Eye (tissue), 1 donor: ENCODE data around the gene IL34.

Experiments used
- DNase-seq: peaks from one replicate; pipeline ENCODE4 v3.0.0-alpha.2; 2015

Gene IL34

DNA sequence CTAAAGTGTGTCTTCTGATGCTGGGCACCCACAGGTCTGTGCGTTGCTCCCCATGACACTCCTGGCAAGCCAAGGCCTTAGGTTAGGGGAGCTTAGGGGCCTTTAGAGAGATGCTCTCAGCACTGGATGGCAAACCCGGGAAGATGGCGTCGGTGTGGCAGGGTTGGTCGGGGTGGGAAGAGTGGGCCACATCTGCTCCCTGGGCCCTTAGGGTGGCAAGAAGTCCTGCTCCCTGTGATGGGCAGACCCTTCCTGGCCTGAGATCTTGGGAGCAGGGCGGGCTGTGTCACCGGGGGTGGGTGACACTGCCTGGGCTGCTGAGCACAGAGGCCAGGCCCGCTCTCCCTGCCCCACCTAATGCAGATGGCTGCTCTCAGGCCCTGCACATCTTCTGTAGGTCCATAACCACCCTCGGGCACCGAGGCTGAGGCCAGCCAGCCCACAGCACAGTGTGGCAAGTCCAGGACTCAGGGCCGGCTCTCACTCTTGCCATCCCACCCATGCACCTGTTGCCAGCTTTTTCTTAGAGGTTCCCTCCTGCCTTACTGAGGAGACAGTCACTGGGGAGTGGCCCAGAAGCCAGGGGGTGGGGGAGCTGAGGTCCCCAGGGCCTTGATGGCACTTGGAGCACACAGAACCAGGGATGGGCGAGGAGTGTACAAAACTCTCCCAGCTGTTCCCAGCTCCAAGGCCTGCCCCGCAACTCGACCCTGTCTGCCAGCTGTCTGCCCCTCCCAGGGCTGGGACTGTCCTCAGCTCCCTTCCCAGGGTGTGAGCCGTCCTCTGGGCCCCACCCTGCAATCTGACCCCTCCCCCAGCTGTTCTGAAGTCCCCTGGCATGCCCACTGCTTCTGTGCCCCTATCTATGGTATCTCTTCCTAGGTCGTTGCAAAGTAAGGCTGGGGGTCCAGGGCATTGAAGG, 43.9 kb downstream of the IL34 start:
- no peak for DNase-seq

DNA sequence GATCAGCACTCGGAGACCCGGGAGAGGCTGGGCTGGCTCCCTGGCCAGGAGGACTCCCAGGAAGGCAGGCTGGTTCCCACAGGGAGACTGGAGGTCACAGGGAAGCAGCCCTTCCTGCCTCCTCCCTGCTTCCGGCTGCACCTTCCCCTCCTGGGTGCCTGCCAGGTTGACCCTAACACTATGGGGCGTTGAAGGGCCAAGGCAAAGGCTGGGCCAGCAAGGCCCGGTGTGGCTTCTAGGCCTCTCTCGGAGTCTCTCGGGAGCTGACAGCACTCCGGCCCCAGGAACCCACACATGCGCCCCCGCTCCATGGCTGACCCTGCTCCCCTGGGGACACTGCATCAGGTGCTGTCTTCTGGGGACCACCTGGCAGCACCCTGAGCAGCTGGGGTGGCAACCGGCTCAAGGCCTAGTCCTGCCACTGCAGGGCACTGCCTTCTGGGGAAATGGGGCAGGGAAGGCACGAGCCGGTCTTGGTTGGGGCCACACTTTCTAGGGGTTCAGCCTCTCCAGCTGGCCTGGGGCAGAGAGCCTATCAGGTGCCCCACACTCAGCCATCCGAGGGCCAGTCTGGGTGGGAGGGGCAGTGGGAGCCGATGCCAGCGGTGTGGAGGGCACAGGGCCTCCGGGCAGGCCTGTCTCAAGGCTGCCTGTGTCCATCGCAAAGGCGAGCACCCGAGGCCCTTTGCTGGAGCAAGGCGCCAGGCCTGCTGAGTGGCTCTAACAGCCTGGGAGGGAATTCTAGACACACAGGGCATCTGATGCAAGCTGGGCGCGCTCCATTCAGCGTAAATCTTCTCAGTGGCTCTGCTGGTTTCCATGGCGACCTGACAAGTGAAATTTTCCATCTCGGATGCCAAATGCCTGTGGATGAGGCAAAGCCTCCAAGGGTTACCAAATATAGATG, 45.1 kb downstream of the IL34 start:
- DNase-seq = peak; percentile 87

DNA sequence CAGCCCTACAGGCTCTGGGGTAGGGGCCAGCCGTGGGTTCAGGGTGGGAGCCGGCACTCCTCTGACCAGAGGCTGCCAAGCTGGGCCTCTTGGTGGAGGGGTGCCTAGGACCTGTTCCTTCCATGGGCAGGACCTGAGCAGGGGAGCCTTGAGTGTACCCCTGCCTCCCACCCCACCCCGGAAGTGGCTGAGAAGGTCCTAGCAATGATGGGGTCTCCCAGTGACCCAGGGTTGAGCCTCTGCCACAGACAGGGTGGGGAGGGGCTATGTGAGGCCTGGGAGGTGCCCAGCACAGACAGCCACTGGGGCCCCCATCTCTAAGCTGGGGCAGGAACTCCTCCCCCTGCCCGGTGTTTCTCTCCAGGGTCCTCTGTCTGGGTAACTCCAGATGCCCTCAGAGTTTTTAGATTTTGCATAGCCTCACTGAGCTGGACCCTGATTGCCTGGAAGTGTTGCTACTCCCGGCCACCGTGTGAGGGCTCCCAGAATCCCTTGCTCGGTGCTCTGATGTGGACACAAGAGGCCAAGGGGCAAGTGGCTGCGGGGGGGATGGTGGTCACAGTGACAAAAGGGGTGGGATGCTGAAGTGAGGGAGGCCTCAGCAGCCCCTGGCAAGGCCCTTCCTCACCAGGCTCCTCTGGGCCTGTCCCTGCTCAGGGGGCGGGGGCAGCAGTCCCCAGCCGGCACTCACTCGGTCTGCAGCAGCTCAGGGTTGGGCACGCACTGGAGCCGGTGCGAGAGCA, 45.9 kb downstream of the IL34 start:
- DNase-seq = no peak

DNA sequence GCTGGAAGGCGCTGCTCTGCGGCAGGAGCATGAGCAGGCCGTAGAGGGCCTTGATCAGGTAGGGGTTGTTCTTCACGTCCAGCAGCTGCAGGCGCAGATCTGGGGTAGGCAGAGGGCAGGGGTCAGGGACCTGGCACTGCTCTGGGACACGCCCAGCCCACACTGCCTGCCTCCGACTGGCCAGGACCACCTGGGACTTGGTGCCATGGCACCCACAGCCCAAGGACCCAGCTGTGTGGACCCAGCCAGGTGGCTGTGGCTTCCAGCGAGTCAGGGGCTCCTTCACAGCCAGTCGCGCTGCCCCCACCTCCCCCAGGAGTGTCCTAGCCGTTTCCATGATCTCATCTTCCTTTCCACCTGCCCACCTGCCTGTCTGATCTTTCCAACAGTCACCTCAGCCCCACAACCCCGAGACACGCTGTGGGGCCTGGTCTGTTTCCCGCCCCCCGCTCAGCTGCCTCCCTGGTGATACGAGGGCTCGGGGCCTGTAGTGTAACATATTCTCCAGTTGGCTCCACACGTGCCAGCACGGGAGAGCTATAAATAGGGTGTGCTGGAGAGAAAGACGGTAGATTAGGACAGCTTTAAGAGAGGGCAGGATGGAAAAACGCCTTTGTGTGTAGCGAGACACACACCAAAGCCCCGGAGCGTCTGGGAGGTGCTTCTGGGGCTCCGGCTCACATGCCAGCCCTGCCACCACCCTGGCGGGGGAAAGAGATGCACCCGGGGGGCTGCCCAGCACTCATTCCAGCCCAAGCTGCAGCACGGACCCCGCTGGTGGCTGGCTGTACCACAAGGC, 46.7 kb downstream of the IL34 start:
- no peak for DNase-seq

DNA sequence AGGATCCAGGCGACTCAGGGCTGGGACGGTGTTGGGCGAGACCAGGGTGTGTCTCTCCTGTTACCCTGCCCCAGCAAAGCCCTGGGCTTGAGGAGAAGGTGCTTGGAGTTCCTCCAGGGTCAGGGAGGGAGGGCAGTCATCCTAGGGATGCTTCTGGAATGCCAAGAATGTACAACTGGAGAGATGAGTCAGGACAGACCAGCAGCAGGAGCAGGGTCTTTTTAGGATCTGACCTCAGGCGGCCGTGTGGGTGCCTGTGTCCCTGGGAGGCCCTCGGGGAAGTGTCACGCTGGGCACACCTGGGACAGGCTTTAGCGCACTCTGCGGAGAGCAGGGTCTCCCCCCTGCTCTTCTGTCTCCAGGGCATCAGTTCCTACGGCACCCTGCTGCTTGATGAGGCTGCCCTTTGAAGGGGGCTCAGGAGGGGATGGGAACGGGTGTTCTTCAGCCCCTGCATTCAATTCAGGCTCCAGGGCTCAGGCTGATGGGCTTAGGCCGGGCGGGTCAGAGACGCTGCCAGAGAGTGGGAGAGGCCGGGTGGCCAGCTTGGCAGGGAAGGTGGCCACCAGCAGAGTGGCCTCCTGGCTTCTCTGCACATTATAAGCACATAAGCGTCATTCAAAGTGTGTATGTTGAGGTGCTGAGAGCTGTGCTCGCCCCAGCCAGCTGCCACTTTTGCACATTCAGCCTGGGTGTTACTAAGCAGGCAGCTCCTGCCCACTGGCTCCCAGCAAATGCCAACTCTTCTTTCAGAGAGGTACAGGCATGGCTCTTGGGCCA, 47.9 kb downstream of the IL34 start:
- DNase-seq = no peak

DNA sequence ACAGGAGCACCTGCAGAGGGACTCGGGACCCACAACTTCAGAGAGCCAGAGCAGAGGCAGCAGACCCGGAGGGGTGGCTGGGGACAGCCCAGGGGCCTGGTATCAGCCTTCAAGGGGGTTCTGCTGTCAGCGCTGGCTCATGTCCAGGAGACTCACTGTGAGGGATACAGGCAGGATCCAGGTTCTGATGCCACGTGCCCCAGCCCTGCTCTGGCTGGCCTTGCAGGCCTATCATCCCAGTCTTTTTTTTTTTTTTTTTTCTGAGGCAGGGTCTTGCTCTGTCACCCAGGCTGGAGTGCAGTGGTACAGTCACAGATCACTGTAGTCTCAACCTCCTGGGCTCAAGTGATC, 48.5 kb downstream of the IL34 start:
- DNase-seq = no peak

DNA sequence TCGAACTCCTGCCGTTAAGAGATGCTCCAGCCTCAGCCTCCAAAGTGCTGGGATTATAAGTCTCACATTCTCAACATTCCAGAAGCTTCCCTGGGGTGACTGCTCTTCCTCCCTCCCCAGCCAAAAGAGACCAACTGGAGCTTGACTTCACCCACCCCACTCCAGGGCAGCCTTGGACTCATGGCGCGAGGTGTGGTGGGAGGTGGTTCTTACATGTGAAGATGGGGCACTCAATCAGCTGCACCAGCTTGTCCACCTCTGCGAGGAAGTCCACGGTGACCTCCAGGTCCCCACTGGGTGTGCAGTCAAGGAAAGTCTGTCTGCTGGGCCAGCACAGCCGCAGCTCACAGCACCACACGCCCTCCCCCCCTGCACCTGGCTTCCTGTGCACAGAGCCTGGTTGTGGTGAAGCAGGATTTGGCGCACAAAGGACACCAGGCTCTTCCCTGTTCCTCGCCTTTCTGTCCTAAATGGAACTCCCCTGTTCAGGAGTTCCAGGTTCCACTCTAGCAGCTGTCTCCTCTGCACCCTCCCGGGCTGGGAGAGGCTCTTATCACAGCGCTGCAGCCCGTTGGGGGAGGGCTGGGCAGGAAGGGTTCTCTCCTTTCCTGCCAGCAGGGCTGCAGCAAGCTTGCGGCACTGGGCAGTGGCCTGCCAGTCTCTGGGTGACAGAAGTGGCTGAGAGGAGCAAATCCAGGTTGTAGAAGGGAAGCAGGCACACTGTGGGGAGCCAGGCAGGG, 49.1 kb downstream of the IL34 start:
- no peak for DNase-seq

DNA sequence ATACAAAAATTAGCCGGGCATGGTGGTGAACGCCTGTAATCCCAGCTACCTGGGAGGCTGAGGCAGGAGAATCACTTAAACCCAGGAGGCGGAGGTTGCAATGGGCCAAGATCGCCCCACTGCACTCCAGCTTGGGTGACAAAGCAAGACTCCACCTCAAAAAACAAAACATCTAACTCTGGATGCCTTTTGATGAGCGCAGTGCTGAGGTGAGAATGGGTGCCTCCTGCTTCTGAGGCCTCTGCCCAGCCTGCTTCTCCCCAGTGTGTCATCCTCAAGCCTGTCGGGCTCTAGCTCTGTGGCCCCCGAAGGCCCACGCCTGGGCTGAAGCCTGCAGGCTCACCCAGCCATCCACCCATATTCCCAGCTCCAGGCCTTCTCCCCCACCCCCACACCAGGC, 50.0 kb downstream of the IL34 start:
- DNase-seq = no peak

DNA sequence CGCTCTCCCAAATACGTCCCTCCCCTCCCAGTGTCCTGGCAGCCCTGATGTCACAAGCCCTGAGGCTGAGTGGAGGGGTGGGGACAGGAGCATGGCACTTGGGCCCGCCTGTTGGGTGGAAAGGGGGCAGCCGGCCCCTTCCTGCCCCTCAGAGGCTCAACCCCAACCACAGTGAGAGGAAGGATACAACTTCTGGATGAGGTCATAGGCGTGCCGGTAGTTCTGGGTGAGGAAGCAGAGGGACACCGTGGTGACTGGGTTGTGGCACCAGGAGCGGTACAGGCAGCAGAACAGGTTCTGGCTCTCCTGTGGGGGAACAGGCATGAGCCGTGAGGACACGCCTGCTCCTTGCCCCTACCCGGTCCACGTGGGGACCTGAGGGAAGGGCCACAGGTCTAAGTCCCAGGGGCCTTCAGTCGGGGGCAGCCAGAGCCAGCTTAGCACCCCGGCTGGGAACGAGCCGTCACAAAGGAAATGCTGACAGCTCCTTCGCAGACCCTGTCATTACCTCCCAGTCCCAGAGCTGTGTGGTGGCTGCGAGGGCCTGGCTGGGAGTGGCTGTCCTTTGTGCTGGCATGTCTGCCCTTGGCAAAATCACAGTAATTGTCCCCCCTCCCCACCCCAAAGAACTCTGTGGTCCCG, 50.7 kb downstream of the IL34 start:
- no peak for DNase-seq

DNA sequence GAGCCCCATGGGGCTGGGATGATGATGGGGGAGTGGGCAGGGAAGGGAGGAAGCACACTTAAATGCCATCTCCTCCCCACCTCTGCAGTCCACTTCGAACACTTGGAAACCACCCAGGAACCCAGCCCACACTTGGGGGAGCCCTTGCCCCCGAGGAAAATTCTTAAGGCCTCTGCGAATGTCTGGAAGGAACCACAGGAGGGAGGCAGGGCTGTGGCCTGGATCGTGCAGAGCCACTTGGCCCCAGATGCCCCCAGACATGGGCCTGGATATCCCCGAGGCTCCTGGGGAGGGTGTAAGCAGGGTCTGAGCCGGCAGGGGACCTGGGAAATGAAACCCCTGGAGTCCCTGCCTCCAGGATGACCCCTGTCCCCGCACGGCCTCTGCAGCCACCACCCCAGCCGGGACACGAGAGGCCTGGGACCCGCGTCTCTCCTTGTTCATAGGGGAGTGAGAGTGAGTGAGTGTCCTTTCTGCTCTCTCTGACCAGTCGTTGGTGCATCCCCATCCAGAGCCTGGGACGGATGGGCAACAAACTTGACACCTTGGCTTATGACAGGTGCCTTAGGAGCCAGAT, 51.3 kb downstream of the IL34 start:
- no peak for DNase-seq

DNA sequence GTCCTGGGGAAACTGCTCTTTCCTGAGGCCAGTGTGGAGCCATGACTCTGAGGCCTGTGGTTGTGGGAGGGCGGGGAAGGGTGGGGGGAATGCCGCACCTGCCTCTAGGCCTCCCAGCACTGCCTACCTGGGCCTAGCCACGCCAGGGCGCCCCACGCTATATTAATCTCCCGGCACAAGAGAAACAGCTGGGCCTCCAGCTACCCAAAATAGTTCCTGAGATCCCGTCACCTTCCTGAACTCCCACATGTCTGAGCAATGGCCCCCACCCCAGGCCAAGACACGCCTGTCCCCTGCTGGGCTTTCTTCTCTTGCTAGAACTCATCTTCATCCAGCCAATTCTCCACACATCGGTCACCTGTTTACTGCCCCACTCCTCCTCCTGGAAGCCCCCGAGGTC, 52.5 kb downstream of the IL34 start:
- no peak for DNase-seq

DNA sequence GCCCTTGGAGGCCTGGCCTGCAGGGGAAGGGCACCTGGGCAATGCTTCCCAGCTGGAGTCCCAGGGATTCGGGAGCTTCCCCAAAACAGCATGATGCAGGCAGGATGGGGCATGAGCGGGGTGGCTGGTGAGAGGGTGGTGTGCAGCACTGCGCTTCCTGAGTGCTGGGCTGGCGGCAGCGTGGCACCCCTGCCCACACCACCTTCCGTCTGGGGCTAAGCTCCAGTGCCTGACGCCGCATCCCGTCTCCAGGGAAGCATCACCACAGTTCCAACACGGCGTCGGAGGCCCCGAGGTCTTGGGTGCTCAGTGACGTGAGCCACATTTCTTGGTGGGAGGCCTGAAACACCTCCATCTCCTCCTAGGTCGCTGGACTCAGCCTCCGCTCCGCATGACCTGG, 53.3 kb downstream of the IL34 start:
- no peak for DNase-seq

DNA sequence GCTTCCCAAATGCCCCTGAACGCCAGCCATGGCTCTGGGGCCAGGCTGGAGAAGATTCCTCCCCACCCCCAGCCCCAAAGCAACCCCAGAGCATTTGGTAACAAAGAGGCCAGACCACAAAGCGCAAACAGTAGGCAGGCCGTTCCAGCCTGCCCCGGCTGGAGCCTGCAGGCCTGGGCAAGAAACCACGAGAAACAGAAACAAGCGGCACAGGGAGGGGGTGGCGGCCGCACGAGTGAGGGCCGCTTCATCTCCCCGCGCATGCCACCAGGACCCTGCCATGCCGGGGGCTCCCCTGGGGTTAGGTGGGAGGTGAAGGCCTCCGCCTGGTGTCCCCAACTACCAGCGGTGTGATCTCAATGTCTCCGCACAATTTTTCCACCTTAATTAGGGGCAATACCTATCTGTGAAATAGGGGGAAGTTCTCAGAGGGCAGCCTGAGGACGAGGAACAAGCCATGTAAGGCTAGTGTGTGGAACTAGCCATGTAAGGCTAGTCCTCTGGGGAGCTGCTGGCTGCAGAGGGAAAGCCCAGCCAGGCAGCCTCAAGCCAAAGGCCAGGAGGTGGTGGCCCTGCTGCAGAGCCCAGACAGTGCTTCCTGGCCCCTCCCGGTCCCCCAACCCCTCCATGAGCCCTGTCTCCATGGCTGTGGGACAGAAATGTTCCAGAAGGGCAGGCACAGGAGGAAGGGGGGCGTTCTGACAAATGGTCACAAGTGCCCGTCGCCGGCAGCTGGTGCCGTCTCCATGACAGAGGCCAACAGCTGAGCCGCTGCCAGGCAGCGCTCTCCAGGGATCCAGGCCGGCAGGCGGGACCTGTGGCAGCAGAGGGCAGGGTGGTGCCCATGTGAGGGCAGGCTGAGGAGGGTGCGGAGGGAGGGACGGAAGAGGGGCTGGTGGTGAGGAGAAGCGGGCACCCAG, 54.0 kb downstream of the IL34 start:
- no peak for DNase-seq

DNA sequence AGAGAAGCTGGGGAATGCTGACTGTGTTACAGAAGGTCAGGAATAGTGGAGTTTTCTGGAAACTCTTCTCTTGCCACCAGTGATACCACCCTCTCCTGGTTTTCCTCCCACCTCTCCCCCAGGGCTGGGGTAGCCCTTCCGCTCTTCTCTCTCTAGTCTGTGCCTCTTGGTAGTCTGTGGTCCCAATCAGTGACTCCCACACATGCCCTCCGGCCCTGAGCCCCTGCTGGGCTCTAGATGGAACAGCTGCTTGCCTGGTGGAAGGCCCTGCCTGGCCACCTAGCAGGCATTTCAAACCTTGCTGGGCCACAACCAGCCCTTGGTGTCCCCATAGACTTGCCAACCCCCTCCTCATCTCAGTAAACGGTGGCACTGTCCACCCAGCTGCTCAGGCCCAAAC, 54.7 kb downstream of the IL34 start:
- no peak for DNase-seq

DNA sequence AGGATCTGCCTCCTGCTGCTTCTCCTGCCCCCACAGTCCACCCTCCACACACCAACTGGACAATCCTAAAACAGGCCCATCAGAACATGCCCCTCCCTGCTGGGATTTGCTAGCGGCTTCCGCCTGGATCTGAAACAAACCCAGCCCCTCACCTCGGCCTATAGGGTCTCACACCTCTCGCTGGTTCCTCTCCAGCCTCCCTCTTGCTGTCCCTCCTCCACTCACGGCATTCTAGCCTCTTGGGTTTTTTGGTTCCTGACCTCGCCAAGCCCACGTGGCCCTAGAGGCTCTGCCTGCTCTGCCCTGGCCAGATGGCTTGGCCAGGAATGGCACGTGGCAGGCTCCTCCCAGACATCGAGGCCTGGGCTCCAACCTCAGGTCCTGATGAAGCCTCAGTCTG, 55.2 kb downstream of the IL34 start:
- DNase-seq = no peak

DNA sequence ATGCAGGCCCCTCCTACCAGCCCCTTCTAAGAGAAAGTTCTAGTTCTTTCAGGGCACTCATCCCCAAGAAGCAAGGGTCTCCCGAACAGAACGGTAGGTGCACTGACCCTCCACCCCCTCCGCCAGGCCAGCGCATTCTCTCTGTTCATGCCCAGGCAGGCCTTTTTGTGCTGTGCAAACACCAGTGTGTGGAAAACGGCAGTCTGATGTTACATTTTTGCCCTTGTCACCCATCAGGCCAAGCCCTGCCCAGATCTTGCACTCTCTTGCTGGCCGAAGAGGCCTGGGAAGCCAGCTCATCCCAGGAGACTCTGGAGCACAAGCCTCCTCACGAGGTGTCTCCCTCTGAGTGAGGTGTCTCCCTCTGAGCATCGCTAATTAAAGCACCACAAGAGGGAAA, 55.6 kb downstream of the IL34 start:
- DNase-seq = no peak

DNA sequence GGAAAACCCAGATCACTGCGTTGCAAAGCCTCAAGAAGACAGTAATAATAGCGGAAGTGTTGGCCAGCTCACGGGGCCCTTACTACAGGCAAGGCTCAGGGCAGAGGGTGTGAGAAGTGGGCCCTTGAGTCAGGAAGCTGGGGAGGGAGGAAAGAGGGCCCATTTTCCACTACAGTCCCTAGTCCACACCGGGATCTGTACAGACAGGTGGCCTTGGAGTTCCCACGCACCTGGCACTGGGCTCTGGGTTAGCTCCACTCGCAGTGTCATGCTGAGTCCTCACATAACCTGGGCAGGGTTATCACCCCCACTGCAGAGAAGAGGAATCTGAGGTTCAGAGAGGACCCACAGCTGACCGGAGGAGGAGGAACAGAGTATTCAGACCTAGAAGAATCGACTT, 56.3 kb downstream of the IL34 start:
- DNase-seq = no peak

DNA sequence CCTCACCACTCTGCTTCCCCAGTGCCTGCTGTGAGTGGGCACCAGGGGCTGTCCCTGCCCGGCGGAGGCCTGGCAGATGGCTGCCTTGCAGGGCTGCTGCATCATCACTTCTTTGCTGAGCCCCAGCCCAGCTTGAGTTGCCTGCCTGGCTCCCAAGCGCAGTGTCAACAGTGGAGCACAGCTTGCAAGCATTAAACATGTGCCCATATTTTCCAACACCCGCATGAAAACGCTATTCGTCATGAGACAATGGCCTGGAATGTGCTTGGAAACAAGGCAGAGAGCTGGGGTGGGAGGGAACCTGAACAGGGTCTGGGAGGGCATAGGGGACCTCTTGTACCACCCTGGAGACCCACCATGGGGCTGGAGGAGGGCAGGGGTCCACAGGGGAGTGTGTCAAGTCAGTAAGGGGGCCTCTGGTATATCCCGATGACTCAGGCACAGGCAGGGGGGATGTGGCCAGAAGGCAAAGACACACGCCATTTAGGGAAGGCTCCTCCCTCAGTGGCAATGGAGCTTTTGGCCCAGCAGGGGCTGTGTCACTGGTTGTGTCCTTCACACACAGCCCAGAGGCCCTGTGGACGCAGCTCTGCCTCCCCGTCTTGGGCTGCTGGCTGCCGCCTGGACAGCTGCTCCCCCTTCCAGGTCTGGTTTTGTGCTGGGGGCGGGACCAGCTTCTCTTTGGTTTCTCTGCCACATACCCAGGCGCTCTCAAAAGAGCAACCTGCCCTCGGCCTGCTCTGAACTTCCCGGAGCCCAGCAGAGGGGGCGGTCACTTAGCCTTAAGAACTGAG, 56.9 kb downstream of the IL34 start:
- peak; percentile 88 for DNase-seq
